Gastrocnemius medialis (tissue), 4 donors: Measurements from ENCODE around the gene MMEL1. TPM values are rescaled to one million over a fixed set of nuclear protein-coding genes. Genes with fewer than 3 reads are reported as not detected.

Experiments used
- ATAC-seq, 2 donors: fragments of 150-250 bp; one replicate each; pipeline ENCODE4 v1.9.1; 2016
- DNase-seq, 2 donors: peaks; one replicate each; pipeline ENCODE4 v3.0.0-alpha.2; 2019
- H3K27ac ChIP-seq, 4 donors: fragments of 200-600 bp; sonication (generic); 1 replicate in 1 of 4; 2 replicates in 3 of 4; pipeline ENCODE4 v1.5.1; 2016 to 2018; ENCODE audit warnings: mild to moderate bottlenecking in 2 of 4, moderate library complexity in 1 of 4
- H3K27me3 ChIP-seq, 3 donors: fragments of 200-600 bp; sonication (generic) in 2 of 3; 1 replicate in 1 of 3; 2 replicates in 2 of 3; pipeline versions ENCODE4 v1.5.1 to v1.6.0; 2016 to 2019; ENCODE audit warnings: mild to moderate bottlenecking in 1 of 3, moderate library complexity in 1 of 3
- H3K36me3 ChIP-seq, 2 donors: fragments of 200-600 bp; sonication (generic) in 1 of 2; one replicate each; pipeline ENCODE4 v1.5.1; 2017 to 2018
- H3K4me1 ChIP-seq, 2 donors: fragments of 200-600 bp; sonication (generic) in 1 of 2; one replicate each; pipeline ENCODE4 v1.5.1; 2016 to 2017; ENCODE audit warnings: mild to moderate bottlenecking in 2 of 2
- H3K4me3 ChIP-seq, 4 donors: fragments of 200-600 bp; sonication (generic) in 3 of 4; 1 replicate in 1 of 4; 2 replicates in 3 of 4; pipeline ENCODE4 v1.5.1; 2016 to 2019; ENCODE audit warnings: mild to moderate bottlenecking in 2 of 4
- H3K9me3 ChIP-seq, 3 donors: fragments of 200-600 bp; sonication (generic) in 2 of 3; 1 replicate in 1 of 3; 2 replicates in 2 of 3; pipeline ENCODE4 v1.5.1; 2016 to 2019
- POLR2A ChIP-seq, 2 donors: fragments of 450-650 bp; IDR thresholded peaks; one replicate each; pipeline ENCODE4 v1.6.1; 2017; ENCODE audit warnings: antibody characterized with exemption in 2 of 2, mild to moderate bottlenecking in 2 of 2, moderate library complexity in 2 of 2
- in situ Hi-C, 4 donors: fragments of 200-750 bp; cut with MboI; loops; one replicate each; pipeline versions ENCODE4 v1.15.0 to v1.8.0; 2017; ENCODE audit warnings: low sequenced_read_pairs in 4 of 4
- intact Hi-C: fragments of 100-400 bp; cut with DNase I; formaldehyde crosslinking; loops from one replicate; pipeline ENCODE4 v1.15.1; 2023; ENCODE audit warnings: low total_unique reads
- total RNA-seq, 4 donors: library from RNA; depleted of rRNA; stranded (reverse); fragments of >200 nt; gene quantifications; one replicate each; pipeline versions ENCODE4 v1.1.0 to v1.2.3, GENCODE V29; 2016
- TF ChIP-seq, protein P1 (sequence below), 5 experiments: fragments of 450-650 bp in 3 of 5; fragments of 200-600 bp in 2 of 5; sonication (generic) in 2 of 5; IDR thresholded peaks in 4 of 5; conservative IDR thresholded peaks in 1 of 5; 1 replicate in 4 of 5; 2 replicates in 1 of 5; pipeline ENCODE4 v1.5.1; 2016 to 2019; ENCODE audit warnings: antibody characterized with exemption in 5 of 5, mild to moderate bottlenecking in 3 of 5, moderate library complexity in 3 of 5

The MMEL1 gene
- total RNA-seq, 4 donors from 2014 or later: not detected

DNA sequence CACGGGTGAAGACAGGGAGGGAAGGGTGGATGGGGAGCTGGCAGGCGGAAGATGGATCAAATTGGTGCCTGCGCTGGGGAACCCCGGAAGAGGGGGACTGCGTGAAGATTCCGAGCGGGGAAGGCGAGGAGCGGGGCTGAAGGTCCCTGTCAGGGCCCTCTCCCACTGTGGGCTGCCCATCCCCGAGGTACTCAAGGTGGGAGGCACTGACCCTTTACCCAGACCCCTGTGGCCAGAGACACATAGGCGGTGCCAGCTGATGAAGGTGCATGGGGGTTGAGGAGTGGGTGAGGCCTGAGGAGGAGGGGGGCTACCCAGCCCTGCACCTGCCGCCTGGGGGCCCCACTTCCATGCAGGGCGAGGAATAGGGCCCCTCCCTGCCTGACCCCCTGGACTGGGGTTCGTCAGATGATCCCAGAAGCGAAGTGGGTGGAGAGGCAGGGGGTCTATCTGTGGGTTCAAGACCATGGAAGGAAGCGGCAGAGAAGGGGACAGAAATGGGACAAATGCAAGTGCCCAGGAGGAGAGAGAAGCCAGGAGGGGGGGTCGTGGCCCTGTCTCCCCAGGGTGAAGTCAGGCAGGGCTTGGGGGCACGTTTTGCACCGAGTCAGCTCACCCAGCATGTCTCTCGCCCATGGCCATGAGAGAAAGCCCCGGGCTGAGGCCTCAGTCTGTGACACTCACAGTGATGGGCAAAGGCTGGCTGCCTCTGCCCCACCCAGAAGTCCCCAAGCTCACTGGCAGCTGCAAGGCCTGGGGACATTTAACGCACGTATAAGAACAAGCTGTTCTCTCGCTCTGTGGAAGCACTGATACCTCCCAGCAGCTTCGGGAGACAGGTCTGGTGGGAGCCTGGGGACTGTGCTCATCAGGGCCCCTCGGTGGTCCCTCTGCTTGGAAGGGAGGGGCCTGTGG, 7.0 kb upstream of the MMEL1 start:
- peaks cover 0 to 5% (median 0%) of the 10 kb centered on the region in 3 donors for H3K9me3 ChIP-seq
- in situ Hi-C loops: no loop called here
- no peak overlapping the region for H3K27ac ChIP-seq
- no peak for ATAC-seq
- H3K27me3 ChIP-seq: peaks cover 18 to 42% (median 23%) of the 10 kb centered on the region in 3 donors
- no peaks in the 10 kb centered on the region for H3K36me3 ChIP-seq
- peaks cover 0 to 10% of the 10 kb centered on the region in 2 donors for H3K4me1 ChIP-seq
- TF ChIP-seq, protein P1, sequence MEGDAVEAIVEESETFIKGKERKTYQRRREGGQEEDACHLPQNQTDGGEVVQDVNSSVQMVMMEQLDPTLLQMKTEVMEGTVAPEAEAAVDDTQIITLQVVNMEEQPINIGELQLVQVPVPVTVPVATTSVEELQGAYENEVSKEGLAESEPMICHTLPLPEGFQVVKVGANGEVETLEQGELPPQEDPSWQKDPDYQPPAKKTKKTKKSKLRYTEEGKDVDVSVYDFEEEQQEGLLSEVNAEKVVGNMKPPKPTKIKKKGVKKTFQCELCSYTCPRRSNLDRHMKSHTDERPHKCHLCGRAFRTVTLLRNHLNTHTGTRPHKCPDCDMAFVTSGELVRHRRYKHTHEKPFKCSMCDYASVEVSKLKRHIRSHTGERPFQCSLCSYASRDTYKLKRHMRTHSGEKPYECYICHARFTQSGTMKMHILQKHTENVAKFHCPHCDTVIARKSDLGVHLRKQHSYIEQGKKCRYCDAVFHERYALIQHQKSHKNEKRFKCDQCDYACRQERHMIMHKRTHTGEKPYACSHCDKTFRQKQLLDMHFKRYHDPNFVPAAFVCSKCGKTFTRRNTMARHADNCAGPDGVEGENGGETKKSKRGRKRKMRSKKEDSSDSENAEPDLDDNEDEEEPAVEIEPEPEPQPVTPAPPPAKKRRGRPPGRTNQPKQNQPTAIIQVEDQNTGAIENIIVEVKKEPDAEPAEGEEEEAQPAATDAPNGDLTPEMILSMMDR (IDR thresholded peaks at IDR 0.05 in 4 of 5, conservative IDR thresholded peaks at IDR 0.05 in 1 of 5): no peak
- TF ChIP-seq POLR2A (IDR thresholded peaks at IDR 0.05): no peak
- no peak for DNase-seq
- intact Hi-C loops: loop anchor here (10.0 kb wide), 1 partner anchor 85 kb away; the partner anchor contains the start of gene TNFRSF14
- no peak overlapping the region for H3K4me3 ChIP-seq

DNA sequence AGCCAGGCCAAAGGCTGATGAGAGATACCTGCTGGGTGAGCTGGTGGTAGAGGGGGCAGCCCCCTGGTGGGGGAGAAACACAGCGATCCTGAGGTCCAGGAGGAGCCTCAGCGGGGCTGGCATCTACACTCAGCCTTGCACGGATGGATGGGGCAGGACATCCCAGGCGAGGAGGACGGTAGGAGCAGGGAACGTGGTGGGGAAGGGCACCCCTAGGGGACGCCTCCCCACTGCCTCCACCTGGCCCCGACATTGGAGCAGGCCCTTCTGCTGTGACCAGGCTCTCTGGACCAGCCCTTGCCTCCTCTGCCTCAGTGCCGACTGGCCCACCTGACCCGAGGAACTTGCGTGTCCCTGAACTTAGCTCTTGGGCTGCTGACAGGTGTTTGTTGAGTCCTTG, 6.4 kb upstream of the MMEL1 start:
- in situ Hi-C loops: no loop called here
- Histone ChIP-seq H3K27ac (no peak overlapping the region), H3K9me3 (peaks cover 0 to 5% (median 0%) of the 10 kb centered on the region in 3 donors), H3K4me1 (peaks cover 0 to 10% of the 10 kb centered on the region in 2 donors), H3K4me3 (no peak overlapping the region), H3K27me3 (peaks cover 19 to 45% (median 25%) of the 10 kb centered on the region in 3 donors), H3K36me3 (no peaks in the 10 kb centered on the region)
- no peak for DNase-seq
- TF ChIP-seq, protein P1 (IDR thresholded peaks at IDR 0.05 in 4 of 5, conservative IDR thresholded peaks at IDR 0.05 in 1 of 5): no peak
- TF ChIP-seq POLR2A (IDR thresholded peaks at IDR 0.05): no peak
- ATAC-seq: no peak
- intact Hi-C loops: no loop called here

DNA sequence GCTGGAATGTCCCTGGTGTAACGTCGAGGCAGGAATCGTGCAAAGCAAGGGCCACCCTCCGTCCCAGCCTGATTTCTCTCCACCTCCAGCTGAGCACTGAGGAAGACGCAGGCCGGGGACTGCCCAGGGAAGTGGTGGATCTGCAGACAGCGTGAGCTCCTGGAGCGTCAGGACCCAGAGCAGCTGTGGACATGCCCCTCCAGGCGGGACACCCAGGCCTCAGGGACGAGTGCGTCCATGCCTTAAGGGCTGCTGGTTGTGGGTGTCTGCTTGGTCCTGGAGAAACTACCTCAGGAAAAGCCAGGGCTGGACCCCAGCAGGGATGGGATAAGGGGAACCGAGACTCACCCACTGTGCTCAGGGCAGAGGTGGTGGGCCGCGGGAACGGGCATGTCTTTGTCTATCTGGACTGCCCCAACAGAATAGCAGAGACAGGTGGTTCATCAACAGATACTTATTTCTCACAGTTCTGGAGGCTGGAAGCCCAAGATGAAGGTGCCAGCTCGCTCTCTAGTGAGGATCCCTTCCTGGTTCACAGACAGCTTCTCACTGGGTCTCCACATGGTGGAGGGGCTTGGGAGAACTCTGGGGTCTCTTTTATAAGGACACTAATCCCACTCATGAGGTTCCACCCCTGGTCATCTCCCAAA, 5.8 kb upstream of the MMEL1 start:
- Histone ChIP-seq H3K27ac (no peak overlapping the region), H3K4me1 (peaks cover 0 to 10% of the 10 kb centered on the region in 2 donors), H3K4me3 (no peak overlapping the region), H3K36me3 (no peaks in the 10 kb centered on the region), H3K9me3 (peaks cover 0 to 5% (median 0%) of the 10 kb centered on the region in 3 donors), H3K27me3 (peaks cover 23 to 46% (median 28%) of the 10 kb centered on the region in 3 donors)
- ATAC-seq (no peak), DNase-seq (no peak)
- TF ChIP-seq POLR2A (IDR thresholded peaks at IDR 0.05): no peak
- TF ChIP-seq, protein P1 (IDR thresholded peaks at IDR 0.05 in 4 of 5, conservative IDR thresholded peaks at IDR 0.05 in 1 of 5): no peak
- in situ Hi-C loops: no loop called here
- intact Hi-C loops: no loop called here

DNA sequence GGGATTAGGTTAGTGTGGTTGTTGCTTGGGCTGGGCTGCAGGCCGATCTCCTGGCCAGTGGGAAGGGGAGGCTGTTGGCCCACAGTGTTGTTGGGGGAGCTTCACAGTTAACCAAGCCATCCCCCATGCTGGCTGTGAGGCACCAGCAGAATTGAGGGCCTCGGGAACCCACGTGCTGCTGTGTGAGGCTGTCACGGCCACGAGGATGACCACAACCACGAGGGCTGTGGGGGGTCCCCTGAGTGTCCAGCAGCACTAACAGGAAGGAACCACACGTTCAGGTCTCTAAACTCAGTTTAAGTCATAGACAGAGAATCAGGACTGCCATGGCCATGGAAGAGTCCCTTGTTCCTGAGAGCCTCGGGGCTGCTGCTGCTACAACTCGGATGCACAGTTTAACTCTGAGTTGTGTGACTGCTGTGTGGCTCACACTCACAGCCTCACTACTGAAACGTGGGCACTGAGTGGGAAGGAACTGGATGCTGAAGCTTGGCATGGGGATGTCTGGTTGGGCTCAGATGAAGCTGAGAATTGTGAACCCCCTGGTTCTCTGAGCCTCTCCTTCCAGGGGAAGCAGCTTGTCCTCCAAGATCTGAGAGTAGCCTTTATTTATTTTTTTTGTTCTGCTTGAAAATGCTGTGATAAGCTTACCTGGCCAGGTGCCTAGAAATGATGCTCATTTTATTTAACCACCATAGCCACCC, 4.8 kb upstream of the MMEL1 start:
- intact Hi-C loops: no loop called here
- in situ Hi-C loops: no loop called here

More for the DNA sequence above, 4.8 kb upstream of the MMEL1 start:
- Histone ChIP-seq H3K27me3 (peaks cover 28 to 49% (median 34%) of the 10 kb centered on the region in 3 donors), H3K36me3 (no peaks in the 10 kb centered on the region), H3K27ac (no peak overlapping the region), H3K4me3 (no peak overlapping the region), H3K4me1 (peaks cover 0 to 7% of the 10 kb centered on the region in 2 donors), H3K9me3 (peaks cover 0 to 5% (median 0%) of the 10 kb centered on the region in 3 donors)
- no peak for DNase-seq
- TF ChIP-seq POLR2A (IDR thresholded peaks at IDR 0.05): no peak
- TF ChIP-seq, protein P1 (IDR thresholded peaks at IDR 0.05 in 4 of 5, conservative IDR thresholded peaks at IDR 0.05 in 1 of 5): no peak
- no peak for ATAC-seq
